CD8-positive, alpha-beta memory T cell (primary cell): ENCODE data around the gene SNX8. TPM values are rescaled to one million over a fixed set of nuclear protein-coding genes. Genes with fewer than 3 reads are reported as not detected.
A peak's percentile ranks its signal among the peaks of the same experiment; 100 is the strongest.

Source experiments
- CTCF ChIA-PET: fragments of 350-600 bp; sonication (Branson Sonifier 250); formaldehyde crosslinking; loops from one replicate; lab custom pipeline; 2021; ENCODE audit warnings: antibody characterized with exemption; lab: Charles Lee
- POLR2A ChIA-PET: fragments of 350-600 bp; sonication (Branson Sonifier 250); formaldehyde crosslinking; loops from one replicate; lab custom pipeline; 2021; ENCODE audit warnings: antibody characterized with exemption; lab: Charles Lee
- DNase-seq, 5 donors: peaks; one replicate each; pipeline versions ENCODE4 v3.0.0 to v3.0.0-alpha.2; 2020 to 2022; ENCODE audit warnings: mixed read lengths in 1 of 5
- H3K27ac ChIP-seq: one replicate; pipeline ENCODE4 v1.7.0; 2013; ENCODE audit warnings: low read depth, mild to moderate bottlenecking, low read length, moderate library complexity
- H3K27me3 ChIP-seq: 2 replicates; pipeline ENCODE4 v1.7.0; 2013; ENCODE audit warnings: low read length, mild to moderate bottlenecking; ENCODE audit not compliant: insufficient read depth, poor library complexity, severe bottlenecking
- H3K36me3 ChIP-seq: 2 replicates; pipeline ENCODE4 v1.7.0; 2013; ENCODE audit warnings: mild to moderate bottlenecking, low read length, moderate library complexity; ENCODE audit not compliant: insufficient read depth
- H3K4me1 ChIP-seq: 2 replicates; pipeline ENCODE4 v1.7.0; 2013; ENCODE audit warnings: mild to moderate bottlenecking, low read length, moderate library complexity; ENCODE audit not compliant: insufficient read depth
- H3K4me3 ChIP-seq: 2 replicates; pipeline ENCODE4 v1.7.0; 2013; ENCODE audit warnings: mild to moderate bottlenecking, low read length
- H3K9me3 ChIP-seq: 2 replicates; pipeline ENCODE4 v1.7.0; 2013; ENCODE audit warnings: mild to moderate bottlenecking, low read length
- H3K27ac Mint-ChIP-seq, 8 donors: one replicate each; pipeline ENCODE4 v1.8.0; 2020 to 2021; ENCODE audit warnings: mixed read lengths in 8 of 8, mild to moderate bottlenecking in 6 of 8, inconsistent platforms in 3 of 8, moderate library complexity in 3 of 8
- H3K27me3 Mint-ChIP-seq, 2 donors: one replicate each; pipeline ENCODE4 v1.8.0; 2020 to 2021; ENCODE audit warnings: mixed read lengths in 2 of 2, mild to moderate bottlenecking in 1 of 2, moderate library complexity in 1 of 2
- H3K36me3 Mint-ChIP-seq, 3 donors: one replicate each; pipeline ENCODE4 v1.8.0; 2020 to 2021; ENCODE audit warnings: mixed read lengths in 3 of 3, inconsistent platforms in 1 of 3, mild to moderate bottlenecking in 1 of 3
- H3K4me1 Mint-ChIP-seq, 3 donors: one replicate each; pipeline ENCODE4 v1.8.0; 2020 to 2021; ENCODE audit warnings: mixed read lengths in 3 of 3, inconsistent platforms in 1 of 3, mild to moderate bottlenecking in 1 of 3
- H3K4me3 Mint-ChIP-seq, 7 donors: one replicate each; pipeline ENCODE4 v1.8.0; 2020 to 2021; ENCODE audit warnings: mixed read lengths in 7 of 7, mild to moderate bottlenecking in 6 of 7, moderate library complexity in 4 of 7, inconsistent platforms in 2 of 7
- H3K9me3 Mint-ChIP-seq, 5 donors: one replicate each; pipeline ENCODE4 v1.8.0; 2020 to 2022; ENCODE audit warnings: mixed read lengths in 5 of 5, mild to moderate bottlenecking in 3 of 5, moderate library complexity in 2 of 5, inconsistent platforms in 1 of 5
- polyA plus RNA-seq: library from polyadenylated mRNA; unstranded; fragments of 300-500 nt; fragmentation: Illumina TruSeq; gene quantifications from one replicate; pipeline ENCODE4 v1.2.3, GENCODE V29; 2021
- total RNA-seq, 2 experiments: library from RNA; stranded (reverse); gene quantifications; one replicate each; pipeline ENCODE4 v1.2.3, GENCODE V29; 2021

SNX8 gene
- total and polyA plus RNA-seq, 3 experiments from 2014 or later: 6.5 to 42.3 (median 40.3) TPM

- POLR2A ChIA-PET: interaction anchor here (1.0 to 1.1 kb wide), 2 partner anchors 8 to 121 kb away, joined by 3 to 4 read pairs; partner anchors contain the start of genes EIF3B, MRM2 and NUDT1
- peak within 1 kb of the TSS; percentile 73 to 96 (median 84) for H3K27ac Mint-ChIP-seq
These were observed 81.3 kb downstream of the SNX8 start, which contains the start of gene MAD1L1 for GRCh38 chr7:2232766-2233520. Gene MAD1L1 (minus strand): TSS chr7:2232945. CDS start chr7:2230133, 2,812 bp downstream.

GRCh38 chr7:2231992-2232765 lies 82.1 kb downstream of the SNX8 start:
- Mint-ChIP-seq H3K9me3 (no peaks in the 10 kb centered on the region), H3K4me1 (peaks cover 33 to 47% (median 35%) of the 10 kb centered on the region in 3 donors), H3K36me3 (peaks cover 0 to 44% (median 11%) of the 10 kb centered on the region in 3 donors), H3K27me3 (no peaks in the 10 kb centered on the region), H3K27ac (peak overlapping the region in 7 of 8 donors; percentile 39 to 88 (median 78)), H3K4me3 (peak overlapping the region; percentile 86 to 96 (median 92))
- peaks cover 5% of the 10 kb centered on the region for H3K36me3 ChIP-seq
- H3K4me1 ChIP-seq: peaks cover 28% of the 10 kb centered on the region
- H3K9me3 ChIP-seq: no peaks in the 10 kb centered on the region
- H3K27ac ChIP-seq: peak overlapping the region; percentile 59
- ChIA-PET CTCF (interaction anchor here (1.1 to 2.1 kb wide), 2 partner anchors 9 kb away, joined by 3 to 9 read pairs; no protein-coding TSS in a partner anchor), POLR2A (interaction anchor here (1.0 to 1.1 kb wide), 2 partner anchors 9 to 122 kb away, joined by 3 to 4 read pairs; partner anchors contain the start of genes EIF3B, MRM2 and NUDT1)
- peak in 2 of 5 donors; percentile 13 to 17 for DNase-seq
- no peaks in the 10 kb centered on the region for H3K27me3 ChIP-seq
- H3K4me3 ChIP-seq: peak overlapping the region; percentile 97

More at GRCh38 chr7:2232766-2233520, 81.3 kb downstream of the SNX8 start, which contains the start of gene MAD1L1:
- Histone ChIP-seq H3K27me3 (no peaks in the 10 kb centered on the region), H3K36me3 (peaks cover 9% of the 10 kb centered on the region), H3K4me3 (peak within 1 kb of the TSS; percentile 97), H3K9me3 (no peaks in the 10 kb centered on the region), H3K4me1 (peaks cover 28% of the 10 kb centered on the region), H3K27ac (peak within 1 kb of the TSS; percentile 59)
- no peaks in the 10 kb centered on the region for H3K9me3 Mint-ChIP-seq
- H3K36me3 Mint-ChIP-seq: peaks cover 0 to 45% (median 11%) of the 10 kb centered on the region in 3 donors
- DNase-seq: peak; percentile 84 to 93 (median 86)
- H3K4me1 Mint-ChIP-seq: peaks cover 32 to 49% (median 33%) of the 10 kb centered on the region in 3 donors
- H3K27me3 Mint-ChIP-seq: no peaks in the 10 kb centered on the region
- CTCF ChIA-PET: interaction anchor here (1.1 to 2.1 kb wide), 2 partner anchors 8 to 9 kb away, joined by 3 to 9 read pairs; no protein-coding TSS in a partner anchor
- peak within 1 kb of the TSS; percentile 92 to 96 (median 94) for H3K4me3 Mint-ChIP-seq

DNA sequence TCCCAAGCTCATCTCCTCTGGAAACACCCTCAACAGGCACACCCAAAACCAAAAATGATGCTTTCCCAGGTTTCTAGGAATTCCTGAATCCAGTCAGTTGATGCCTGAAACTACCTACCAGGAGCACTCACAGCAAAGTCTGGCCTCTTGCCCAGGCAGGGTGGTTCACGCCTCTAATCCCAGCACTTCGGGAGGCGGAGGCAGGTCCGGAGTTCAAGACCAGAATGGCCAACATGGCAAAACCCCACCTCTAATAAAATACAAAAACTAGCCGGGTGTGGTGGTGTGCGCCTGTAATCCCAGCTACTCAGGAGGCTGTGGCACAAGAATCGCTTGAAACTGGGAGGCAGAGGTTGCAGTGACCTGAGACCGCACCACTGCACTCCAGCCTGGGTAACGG lies 83.4 kb downstream of the SNX8 start:
- no peak for DNase-seq
- Mint-ChIP-seq H3K9me3 (no peaks in the 10 kb centered on the region), H3K36me3 (peaks cover 0 to 50% (median 13%) of the 10 kb centered on the region in 3 donors), H3K27ac (peak overlapping the region in 2 of 8 donors; percentile 11 to 14), H3K4me3 (peak overlapping the region in 5 of 7 donors; percentile 8 to 61 (median 35)), H3K27me3 (no peaks in the 10 kb centered on the region), H3K4me1 (peaks cover 33 to 49% (median 36%) of the 10 kb centered on the region in 3 donors)
- Histone ChIP-seq H3K4me3 (no peak overlapping the region), H3K27me3 (no peaks in the 10 kb centered on the region), H3K9me3 (no peaks in the 10 kb centered on the region), H3K4me1 (peaks cover 28% of the 10 kb centered on the region), H3K27ac (no peak overlapping the region), H3K36me3 (peaks cover 5% of the 10 kb centered on the region)
- CTCF ChIA-PET: no interaction called here
- POLR2A ChIA-PET: no interaction called here

GRCh38 chr7:2230226-2230625 lies 84.0 kb downstream of the SNX8 start:
- Mint-ChIP-seq H3K4me3 (peak overlapping the region; percentile 8 to 84 (median 35)), H3K27me3 (no peaks in the 10 kb centered on the region), H3K9me3 (no peaks in the 10 kb centered on the region), H3K4me1 (peaks cover 29 to 54% (median 37%) of the 10 kb centered on the region in 3 donors), H3K36me3 (peaks cover 0 to 53% (median 13%) of the 10 kb centered on the region in 3 donors), H3K27ac (peak overlapping the region in 1 of 8 donors; percentile 86)
- Histone ChIP-seq H3K9me3 (no peaks in the 10 kb centered on the region), H3K36me3 (peaks cover 5% of the 10 kb centered on the region), H3K27ac (no peak overlapping the region), H3K4me3 (no peak overlapping the region), H3K27me3 (no peaks in the 10 kb centered on the region), H3K4me1 (peaks cover 28% of the 10 kb centered on the region)
- DNase-seq: no peak
- ChIA-PET POLR2A (no interaction called here), CTCF (no interaction called here)

- H3K27ac Mint-ChIP-seq: no peak overlapping the region
- H3K9me3 Mint-ChIP-seq: no peaks in the 10 kb centered on the region
- peaks cover 0 to 52% (median 7%) of the 10 kb centered on the region in 3 donors for H3K36me3 Mint-ChIP-seq
- Histone ChIP-seq H3K27ac (no peak overlapping the region), H3K4me3 (no peak overlapping the region), H3K36me3 (peaks cover 11% of the 10 kb centered on the region), H3K9me3 (no peaks in the 10 kb centered on the region), H3K27me3 (no peaks in the 10 kb centered on the region), H3K4me1 (peaks cover 28% of the 10 kb centered on the region)
- ChIA-PET POLR2A (no interaction called here), CTCF (no interaction called here)
- DNase-seq: no peak
- H3K4me1 Mint-ChIP-seq: peaks cover 24 to 50% (median 33%) of the 10 kb centered on the region in 3 donors
- H3K4me3 Mint-ChIP-seq: peak overlapping the region in 1 of 7 donors; percentile 11
- H3K27me3 Mint-ChIP-seq: no peaks in the 10 kb centered on the region
These were observed 84.8 kb downstream of the SNX8 start for GRCh38 chr7:2229467-2229866.

- Mint-ChIP-seq H3K4me3 (peak overlapping the region in 2 of 7 donors; percentile 27 to 40), H3K9me3 (no peaks in the 10 kb centered on the region), H3K27ac (peak overlapping the region in 2 of 8 donors; percentile 35 to 54), H3K4me1 (peaks cover 24 to 48% (median 35%) of the 10 kb centered on the region in 3 donors), H3K36me3 (peaks cover 0 to 57% (median 10%) of the 10 kb centered on the region in 3 donors), H3K27me3 (no peaks in the 10 kb centered on the region)
- Histone ChIP-seq H3K4me3 (no peak overlapping the region), H3K27ac (no peak overlapping the region), H3K36me3 (peaks cover 13% of the 10 kb centered on the region), H3K9me3 (no peaks in the 10 kb centered on the region), H3K4me1 (peaks cover 28% of the 10 kb centered on the region), H3K27me3 (no peaks in the 10 kb centered on the region)
- POLR2A ChIA-PET: no interaction called here
- CTCF ChIA-PET: no interaction called here
- DNase-seq: no peak
These were observed 85.3 kb downstream of the SNX8 start for GRCh38 chr7:2228921-2229320.

- H3K27me3 ChIP-seq: no peaks in the 10 kb centered on the region
- peaks cover 23% of the 10 kb centered on the region for H3K4me1 ChIP-seq
- H3K4me3 ChIP-seq: no peak overlapping the region
- H3K27ac Mint-ChIP-seq: no peak overlapping the region
- peaks cover 0 to 64% (median 10%) of the 10 kb centered on the region in 3 donors for H3K36me3 Mint-ChIP-seq
- CTCF ChIA-PET: no interaction called here
- no peaks in the 10 kb centered on the region for H3K9me3 ChIP-seq
- no peak overlapping the region for H3K4me3 Mint-ChIP-seq
- DNase-seq: no peak
- H3K4me1 Mint-ChIP-seq: peaks cover 19 to 39% (median 29%) of the 10 kb centered on the region in 3 donors
- POLR2A ChIA-PET: no interaction called here
- peaks cover 13% of the 10 kb centered on the region for H3K36me3 ChIP-seq
- H3K27ac ChIP-seq: no peak overlapping the region
- H3K27me3 Mint-ChIP-seq: no peaks in the 10 kb centered on the region
- no peaks in the 10 kb centered on the region for H3K9me3 Mint-ChIP-seq
These were observed 86.5 kb downstream of the SNX8 start for GRCh38 chr7:2227699-2228098.
